ENCODE measurements around the gene CYB561A3. TPM values are rescaled to one million over a fixed set of nuclear protein-coding genes. Genes with fewer than 3 reads are reported as not detected.
A peak's percentile ranks its signal among the peaks of the same experiment; 100 is the strongest.

Gene CYB561A3, protein sequence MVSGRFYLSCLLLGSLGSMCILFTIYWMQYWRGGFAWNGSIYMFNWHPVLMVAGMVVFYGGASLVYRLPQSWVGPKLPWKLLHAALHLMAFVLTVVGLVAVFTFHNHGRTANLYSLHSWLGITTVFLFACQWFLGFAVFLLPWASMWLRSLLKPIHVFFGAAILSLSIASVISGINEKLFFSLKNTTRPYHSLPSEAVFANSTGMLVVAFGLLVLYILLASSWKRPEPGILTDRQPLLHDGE
- total RNA-seq = 100 to 1,000 TPM in 2 of 4 donors, 10 to 100 TPM in 2; 68.1 to 157 (median 93.6) TPM

DNA sequence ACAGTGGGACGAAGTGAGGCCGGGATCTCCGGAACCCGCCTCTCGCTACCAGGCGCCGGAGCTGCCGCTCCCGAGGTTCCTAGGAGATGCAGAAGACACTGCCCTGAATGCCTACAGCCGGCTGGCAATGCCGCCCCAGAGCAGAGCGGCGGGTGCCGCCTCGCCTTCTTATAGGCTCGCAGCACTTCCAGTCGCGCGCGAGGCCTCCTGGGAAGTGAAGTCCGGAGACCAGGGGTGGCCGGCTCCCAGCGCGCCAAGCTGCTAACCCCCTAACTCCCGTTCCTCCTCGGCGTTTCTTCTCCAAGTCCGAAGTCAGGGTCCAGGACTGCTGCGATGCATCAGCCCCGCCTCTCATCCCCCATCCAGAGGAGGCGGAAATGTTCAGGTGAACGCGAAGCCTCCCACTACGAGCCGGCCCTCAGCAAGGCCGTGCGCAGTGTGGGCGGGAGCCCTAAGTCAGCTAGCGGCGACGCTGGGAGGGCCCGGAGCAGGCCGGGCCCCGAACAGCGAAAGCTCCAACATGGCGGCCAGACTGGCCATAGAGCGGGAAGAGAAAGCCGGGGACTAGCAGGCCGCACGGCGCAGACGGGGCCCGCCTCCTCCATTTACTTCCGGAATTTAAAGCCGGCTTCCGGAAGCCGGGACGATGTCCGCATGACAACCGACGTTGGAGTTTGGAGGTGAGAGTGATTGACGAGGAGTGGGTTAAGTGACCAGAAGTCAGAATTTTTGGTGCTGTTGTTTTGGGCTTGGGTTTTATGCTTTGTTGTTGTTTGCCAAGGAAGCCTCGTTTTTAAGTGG lies at the start of gene CYB561A3, which contains the start of gene TMEM138:
TSS of gene CYB561A3 (minus strand) at position 142 of the 801 bp plus-strand sequence. CDS start 5,169 bp downstream, outside the sequence.
TSS of gene TMEM138 (plus strand) at position 634 of the 801 bp plus-strand sequence. CDS start 2,017 bp downstream, outside the sequence.
- H3K4me1 ChIP-seq = peaks cover 8 to 53% (median 40%) of the 10 kb centered on the region in 4 donors
- H3K27me3 ChIP-seq = no peaks in the 10 kb centered on the region
- intact Hi-C loops (cut with DNase I; ENCODE audit: low total_unique reads) = no loop called here
- WGBS, 2 donors (ENCODE audit: low coverage in 1 of 2) = 0 to 3% methylated on average over 7 to 42 of the region's 63 CpGs
- peaks cover 0 to 26% (median 10%) of the 10 kb centered on the region in 4 donors for H3K36me3 ChIP-seq
- peak within 1 kb of the TSS; percentile 95 to 98 (median 97) for H3K27ac ChIP-seq
- H3K9me3 ChIP-seq = no peaks in the 10 kb centered on the region
- in situ Hi-C loops (cut with MboI; ENCODE audit: low pct_ligation_motif_present in 1 of 4, low pct_unique_long_range_greater_than_20kb in 1 of 4, low sequenced_read_pairs in 3 of 4) = no loop called here
- DNase-seq = peak; percentile 93
- H3K4me3 ChIP-seq = peak within 1 kb of the TSS; percentile 63 to 90 (median 69)
- TF ChIP-seq POLR2AphosphoS5 (IDR thresholded peaks at IDR 0.05) (peak; percentile 94 to 99 (median 98)), CTCF (IDR thresholded peaks at IDR 0.05) (no peak), POLR2A (IDR thresholded peaks at IDR 0.05) (peak; percentile 98), EP300 (IDR thresholded peaks at IDR 0.05; ENCODE audit: low read depth) (no peak)

- Histone ChIP-seq H3K4me3 (no peak overlapping the region), H3K27ac (no peak overlapping the region), H3K9me3 (no peaks in the 10 kb centered on the region), H3K36me3 (peaks cover 0 to 91% (median 39%) of the 10 kb centered on the region in 4 donors), H3K4me1 (no peaks in the 10 kb centered on the region), H3K27me3 (no peaks in the 10 kb centered on the region)
- DNase-seq = no peak
- intact Hi-C loops (cut with DNase I; ENCODE audit: low total_unique reads) = no loop called here
- TF ChIP-seq EP300 (IDR thresholded peaks at IDR 0.05; ENCODE audit: low read depth) (no peak), POLR2AphosphoS5 (IDR thresholded peaks at IDR 0.05) (no peak), CTCF (IDR thresholded peaks at IDR 0.05) (no peak), POLR2A (IDR thresholded peaks at IDR 0.05) (no peak)
- in situ Hi-C loops (cut with MboI; ENCODE audit: low pct_ligation_motif_present in 1 of 4, low pct_unique_long_range_greater_than_20kb in 1 of 4, low sequenced_read_pairs in 3 of 4) = no loop called here
- WGBS, 2 donors (ENCODE audit: low coverage in 1 of 2) = 94% methylated on average over 5 of the region's 5 CpGs; no CpG with 5 or more reads in 1 of the 2 donors
These were observed 45.5 kb upstream of the CYB561A3 start for GRCh38 chr11:61406991-61407728.

DNA sequence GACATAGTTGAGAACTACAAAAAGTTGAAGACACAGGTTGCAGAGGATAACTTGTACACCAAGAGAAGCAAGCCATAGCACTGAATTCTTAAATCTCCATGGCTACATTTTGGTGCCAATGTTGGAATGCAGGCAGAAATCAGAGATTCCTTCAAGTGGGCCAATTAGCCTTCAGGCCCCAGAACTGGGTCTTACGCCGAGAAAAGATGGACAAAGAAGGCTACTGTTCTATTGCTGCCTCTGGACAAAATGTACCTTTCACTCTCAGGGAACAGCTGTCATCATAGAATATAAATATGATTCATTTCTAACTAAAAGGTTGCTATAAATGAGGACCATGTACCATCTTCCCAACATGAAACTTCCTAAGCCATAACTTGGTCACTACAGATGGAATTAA lies 44.4 kb upstream of the CYB561A3 start:
- WGBS, 2 donors (ENCODE audit: low coverage in 1 of 2) = 93 to 100% methylated on average over 2 of the region's 2 CpGs
- in situ Hi-C loops (cut with MboI; ENCODE audit: low pct_ligation_motif_present in 1 of 4, low pct_unique_long_range_greater_than_20kb in 1 of 4, low sequenced_read_pairs in 3 of 4) (no loop called here), intact Hi-C loops (cut with DNase I; ENCODE audit: low total_unique reads) (no loop called here)
- H3K9me3 ChIP-seq = no peaks in the 10 kb centered on the region
- H3K27ac ChIP-seq = no peak overlapping the region
- peaks cover 0 to 81% (median 33%) of the 10 kb centered on the region in 4 donors for H3K36me3 ChIP-seq
- DNase-seq = no peak
- no peaks in the 10 kb centered on the region for H3K27me3 ChIP-seq
- H3K4me3 ChIP-seq = no peak overlapping the region
- no peaks in the 10 kb centered on the region for H3K4me1 ChIP-seq
- TF ChIP-seq CTCF (IDR thresholded peaks at IDR 0.05) (no peak), POLR2AphosphoS5 (IDR thresholded peaks at IDR 0.05) (no peak), POLR2A (IDR thresholded peaks at IDR 0.05) (no peak), EP300 (IDR thresholded peaks at IDR 0.05; ENCODE audit: low read depth) (no peak)
